Omental fat pad (tissue), 4 donors: ENCODE data around the gene CD48. TPM values are rescaled to one million over a fixed set of nuclear protein-coding genes. Genes with fewer than 3 reads are reported as not detected.

ENCODE experiments used
- ATAC-seq: fragments of 150-250 bp; one replicate; pipeline ENCODE4 v1.9.1; 2016; ENCODE audit warnings: mild to moderate bottlenecking, moderate library complexity; ENCODE audit not compliant: low FRiP score
- DNase-seq: peaks from one replicate; pipeline ENCODE4 v3.0.0-alpha.2; 2019; ENCODE audit warnings: low spot score
- total RNA-seq, 4 donors: library from RNA; depleted of rRNA; stranded (reverse); fragments of >200 nt; gene quantifications; one replicate each; pipeline ENCODE4 v1.1.0, GENCODE V29; 2016
- TF ChIP-seq, protein P1 (sequence below), 3 donors: fragments of 450-650 bp; IDR thresholded peaks; one replicate each; pipeline ENCODE4 v1.5.1; 2016 to 2017; ENCODE audit warnings: antibody characterized with exemption in 3 of 3, mild to moderate bottlenecking in 3 of 3, moderate library complexity in 2 of 3

Gene CD48
- total RNA-seq, 4 donors from 2014 or later: 5.2 to 21.0 (median 8.0) TPM

DNA sequence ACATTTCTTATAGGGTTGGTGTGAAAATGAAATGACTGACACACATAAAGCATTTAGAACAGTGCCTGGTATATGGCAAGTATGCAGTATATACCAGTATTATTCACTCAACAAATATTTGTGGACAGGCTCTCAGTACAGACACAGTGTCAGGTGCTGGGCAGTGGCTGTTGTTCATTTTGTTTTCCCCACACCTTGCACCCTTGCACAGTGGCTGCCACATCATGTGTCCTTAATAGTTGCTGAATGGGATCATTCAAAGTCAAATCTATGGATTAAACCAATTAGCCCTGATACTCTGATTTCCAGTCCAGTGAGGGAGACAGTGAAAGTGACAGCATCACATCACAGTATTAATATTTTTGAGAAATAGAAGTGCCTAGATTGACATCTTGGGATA is 67.2 kb downstream of the CD48 start:
- no peak for ATAC-seq
- TF ChIP-seq, protein P1, sequence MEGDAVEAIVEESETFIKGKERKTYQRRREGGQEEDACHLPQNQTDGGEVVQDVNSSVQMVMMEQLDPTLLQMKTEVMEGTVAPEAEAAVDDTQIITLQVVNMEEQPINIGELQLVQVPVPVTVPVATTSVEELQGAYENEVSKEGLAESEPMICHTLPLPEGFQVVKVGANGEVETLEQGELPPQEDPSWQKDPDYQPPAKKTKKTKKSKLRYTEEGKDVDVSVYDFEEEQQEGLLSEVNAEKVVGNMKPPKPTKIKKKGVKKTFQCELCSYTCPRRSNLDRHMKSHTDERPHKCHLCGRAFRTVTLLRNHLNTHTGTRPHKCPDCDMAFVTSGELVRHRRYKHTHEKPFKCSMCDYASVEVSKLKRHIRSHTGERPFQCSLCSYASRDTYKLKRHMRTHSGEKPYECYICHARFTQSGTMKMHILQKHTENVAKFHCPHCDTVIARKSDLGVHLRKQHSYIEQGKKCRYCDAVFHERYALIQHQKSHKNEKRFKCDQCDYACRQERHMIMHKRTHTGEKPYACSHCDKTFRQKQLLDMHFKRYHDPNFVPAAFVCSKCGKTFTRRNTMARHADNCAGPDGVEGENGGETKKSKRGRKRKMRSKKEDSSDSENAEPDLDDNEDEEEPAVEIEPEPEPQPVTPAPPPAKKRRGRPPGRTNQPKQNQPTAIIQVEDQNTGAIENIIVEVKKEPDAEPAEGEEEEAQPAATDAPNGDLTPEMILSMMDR (IDR thresholded peaks at IDR 0.05): no peak
- DNase-seq: no peak

DNA sequence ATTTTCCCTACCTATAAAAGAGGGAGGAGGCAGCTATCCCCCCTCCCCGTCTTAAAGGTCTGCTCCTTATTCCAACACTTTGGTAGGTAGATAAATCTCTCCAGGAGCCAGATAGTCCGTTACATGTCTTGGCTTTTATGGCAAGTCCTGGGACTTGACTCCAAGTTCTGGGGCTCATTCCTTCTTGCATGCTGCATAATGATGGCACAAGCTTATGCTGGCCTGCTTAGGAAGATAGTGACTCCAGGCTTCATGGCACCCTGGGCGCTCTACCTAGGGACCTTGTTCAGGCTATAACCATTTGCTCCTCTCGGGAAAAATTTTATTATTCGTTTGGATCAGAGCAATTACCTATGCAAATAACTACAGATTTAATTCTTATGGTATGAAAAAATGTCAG is 68.5 kb downstream of the CD48 start:
- no peak for ATAC-seq
- no peak for DNase-seq
- TF ChIP-seq, protein P1 (IDR thresholded peaks at IDR 0.05): no peak

DNA sequence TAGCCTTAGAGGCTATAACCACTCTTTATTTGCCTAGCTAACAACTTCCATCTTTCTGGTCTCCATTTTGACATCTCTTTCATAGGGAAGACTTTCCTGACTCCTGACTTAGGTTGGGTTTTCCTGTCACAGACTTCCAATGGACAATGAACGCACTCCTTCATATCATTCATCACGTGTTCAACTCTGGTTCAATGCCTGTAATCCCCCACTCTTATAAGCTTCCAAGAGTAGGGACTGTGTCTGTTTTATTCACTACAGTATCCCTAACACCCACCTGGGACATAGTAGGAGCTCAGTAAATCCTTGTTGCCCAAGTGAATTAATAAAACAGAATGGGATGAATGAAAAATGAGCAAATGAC is 69.4 kb downstream of the CD48 start:
- TF ChIP-seq, protein P1 (IDR thresholded peaks at IDR 0.05): no peak
- ATAC-seq: no peak
- no peak for DNase-seq

DNA sequence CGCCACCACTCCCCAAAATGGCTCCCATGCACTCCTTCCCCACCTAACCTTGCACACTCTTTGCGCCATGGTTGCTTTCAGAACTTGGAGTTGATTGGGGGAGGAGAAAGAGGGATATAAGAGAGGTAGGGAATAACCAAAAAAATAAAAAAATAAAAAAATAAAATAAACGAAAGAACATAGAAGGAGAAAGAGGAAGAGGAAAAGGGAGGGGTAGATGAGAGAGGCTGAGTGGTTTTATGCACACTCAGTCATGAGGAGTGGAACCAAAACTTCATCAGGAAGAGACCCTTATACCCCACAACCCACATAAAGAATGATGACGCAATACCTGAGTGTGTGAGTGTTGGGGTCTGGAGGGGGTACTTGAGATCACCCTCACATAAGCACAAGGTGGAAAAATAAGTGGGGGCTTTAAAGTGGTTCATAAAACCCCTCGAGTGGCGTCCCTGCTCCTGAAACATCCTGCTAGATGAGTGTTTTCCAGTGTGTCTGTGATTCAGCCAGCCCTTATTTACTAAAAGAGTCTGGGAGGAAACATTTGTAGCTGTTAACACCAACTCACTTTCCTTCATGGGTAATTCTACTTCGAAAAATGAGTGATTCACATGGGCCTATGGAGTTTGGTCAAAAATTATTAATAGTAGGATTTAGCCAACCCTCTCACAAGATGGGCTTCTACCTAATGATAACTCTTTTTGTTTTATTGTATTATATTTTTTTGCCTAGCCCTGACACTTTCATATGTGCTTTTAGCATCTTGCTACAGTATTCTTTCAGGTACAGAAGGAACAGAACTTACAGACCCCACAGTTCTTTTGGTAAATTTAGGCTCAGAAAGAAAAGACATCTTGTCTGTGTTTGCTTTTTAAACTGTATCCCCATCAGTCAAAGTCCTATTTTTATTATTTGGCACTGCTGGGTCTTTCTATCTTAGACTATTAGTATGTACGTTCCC is 70.0 kb downstream of the CD48 start:
- ATAC-seq (no peak), DNase-seq (no peak)
- TF ChIP-seq, protein P1 (IDR thresholded peaks at IDR 0.05): no peak

DNA sequence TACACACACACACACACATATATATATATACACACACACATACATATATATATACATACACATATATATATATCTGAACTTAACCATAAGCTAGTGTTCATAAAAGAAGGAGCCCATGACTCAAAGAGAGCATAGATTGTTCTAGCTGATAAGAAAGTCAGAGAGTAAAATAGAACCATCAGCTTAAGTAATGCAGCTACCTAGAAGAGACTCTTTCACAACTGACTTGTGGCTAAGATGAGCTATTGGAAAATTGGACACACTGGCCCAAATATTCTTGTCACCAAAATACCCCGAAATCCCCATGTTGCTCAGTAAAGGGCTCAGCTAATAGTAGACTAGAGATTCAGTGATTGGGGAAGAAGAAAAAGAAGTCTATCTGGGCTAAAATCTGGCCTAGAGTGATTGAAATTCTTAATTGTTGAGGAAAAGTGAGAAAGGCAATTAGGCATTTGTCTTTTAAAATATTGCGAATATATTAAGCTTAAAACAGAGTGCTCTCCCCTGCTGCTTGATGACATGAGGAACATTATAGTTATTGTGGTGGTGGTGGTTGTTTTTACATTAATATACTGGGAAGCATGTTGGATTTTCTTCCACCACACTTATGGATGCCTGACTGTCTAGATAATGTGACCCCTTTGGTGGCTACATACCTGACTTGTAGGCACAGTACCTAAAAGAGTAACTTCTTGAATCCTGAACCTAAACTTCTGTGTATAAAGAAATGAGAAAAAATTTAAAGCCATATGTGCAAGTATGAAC is 71.1 kb downstream of the CD48 start:
- ATAC-seq: no peak
- TF ChIP-seq, protein P1 (IDR thresholded peaks at IDR 0.05): no peak
- no peak for DNase-seq

DNA sequence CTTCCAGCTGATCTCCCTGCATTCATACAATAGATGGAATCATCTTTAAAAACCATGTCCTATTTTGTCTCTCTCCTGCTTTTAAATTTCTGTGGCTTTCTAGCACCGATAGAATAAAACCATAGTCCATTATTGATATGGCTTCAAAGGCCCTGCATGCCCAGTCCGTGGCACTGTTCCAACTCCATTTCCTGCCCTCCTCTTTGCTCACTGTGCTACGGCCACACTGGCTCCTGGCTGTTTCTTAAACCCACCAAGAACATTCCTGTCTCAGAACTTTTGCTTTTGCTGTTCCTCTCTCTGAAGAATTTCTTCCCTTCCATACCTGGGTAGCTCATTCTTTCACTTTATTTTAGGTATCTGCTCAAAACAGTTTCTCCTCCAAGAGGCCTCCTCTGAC is 72.0 kb downstream of the CD48 start:
- TF ChIP-seq, protein P1 (IDR thresholded peaks at IDR 0.05): no peak
- ATAC-seq (no peak), DNase-seq (no peak)
